T-helper 17 cell (primary cell): ENCODE data around the gene ALDH1A3. TPM values are rescaled to one million over a fixed set of nuclear protein-coding genes. Genes with fewer than 3 reads are reported as not detected.

Experiments
- ATAC-seq: fragments of 150-1000 bp; cut with Tn5 transposase; 2 replicates; pipeline ENCODE4 v1.10.0; 2021; ENCODE audit warnings: mild to moderate bottlenecking, moderate library complexity
- DNase-seq, 3 donors: peaks; one replicate each; pipeline versions ENCODE4 v3.0.0 to v3.0.0-alpha.2; 2020 to 2021
- H3K9me3 ChIP-seq: one replicate; pipeline ENCODE4 v1.7.0; 2013; ENCODE audit warnings: low read length, mild to moderate bottlenecking; ENCODE audit not compliant: control insufficient read depth, poor library complexity, severe bottlenecking
- H3K27ac Mint-ChIP-seq: one replicate; pipeline ENCODE4 v1.8.0; 2022; ENCODE audit warnings: mild to moderate bottlenecking, moderate library complexity, mixed read lengths
- H3K27me3 Mint-ChIP-seq: one replicate; pipeline ENCODE4 v1.8.0; 2022; ENCODE audit warnings: mixed read lengths
- H3K36me3 Mint-ChIP-seq: one replicate; pipeline ENCODE4 v1.8.0; 2022; ENCODE audit warnings: low read depth, mixed read lengths
- H3K4me1 Mint-ChIP-seq: one replicate; pipeline ENCODE4 v1.8.0; 2022; ENCODE audit warnings: mild to moderate bottlenecking, mixed read lengths
- H3K4me3 Mint-ChIP-seq: one replicate; pipeline ENCODE4 v1.8.0; 2022; ENCODE audit warnings: mild to moderate bottlenecking, moderate library complexity, mixed read lengths
- total RNA-seq, 4 donors: library from RNA in 2 of 4; stranded (reverse) in 2 of 4; gene quantifications; one replicate each; pipeline ENCODE4 v1.2.3 and lab custom pipeline; 2022 to 2026

ALDH1A3 gene
- total RNA-seq, 2 donors from 2014 or later, result not detected

DNA sequence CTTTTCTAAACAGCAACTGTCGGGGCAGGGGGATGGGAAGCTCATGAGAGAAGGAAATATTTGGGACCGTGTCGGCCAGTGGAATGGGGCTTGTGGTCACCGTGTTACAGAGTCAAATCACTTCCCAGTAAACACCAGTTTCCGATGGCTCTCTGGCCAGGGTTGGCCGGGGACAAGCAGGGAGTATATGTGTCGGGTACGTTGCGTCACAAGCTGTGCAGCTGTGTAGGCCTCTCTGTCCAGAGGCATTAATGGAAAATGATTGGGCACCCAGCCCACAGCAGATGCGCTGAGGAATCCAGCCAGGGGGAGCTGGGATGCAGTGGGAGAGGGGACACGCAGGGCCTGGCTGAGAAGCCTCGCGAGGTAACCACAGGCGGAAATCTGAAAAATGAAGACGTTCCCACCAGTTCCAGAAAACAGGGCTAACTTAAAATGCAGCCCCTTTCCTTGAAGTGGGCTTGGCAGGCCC, 15.8 kb upstream of the ALDH1A3 start:
- Mint-ChIP-seq H3K4me3 (no peak overlapping the region), H3K27ac (no peak overlapping the region), H3K36me3 (peaks cover 2% of the 10 kb centered on the region), H3K4me1 (no peaks in the 10 kb centered on the region), H3K27me3 (peaks cover 27% of the 10 kb centered on the region)
- no peak for DNase-seq
- no peaks in the 10 kb centered on the region for H3K9me3 ChIP-seq
- no peak for ATAC-seq

DNA sequence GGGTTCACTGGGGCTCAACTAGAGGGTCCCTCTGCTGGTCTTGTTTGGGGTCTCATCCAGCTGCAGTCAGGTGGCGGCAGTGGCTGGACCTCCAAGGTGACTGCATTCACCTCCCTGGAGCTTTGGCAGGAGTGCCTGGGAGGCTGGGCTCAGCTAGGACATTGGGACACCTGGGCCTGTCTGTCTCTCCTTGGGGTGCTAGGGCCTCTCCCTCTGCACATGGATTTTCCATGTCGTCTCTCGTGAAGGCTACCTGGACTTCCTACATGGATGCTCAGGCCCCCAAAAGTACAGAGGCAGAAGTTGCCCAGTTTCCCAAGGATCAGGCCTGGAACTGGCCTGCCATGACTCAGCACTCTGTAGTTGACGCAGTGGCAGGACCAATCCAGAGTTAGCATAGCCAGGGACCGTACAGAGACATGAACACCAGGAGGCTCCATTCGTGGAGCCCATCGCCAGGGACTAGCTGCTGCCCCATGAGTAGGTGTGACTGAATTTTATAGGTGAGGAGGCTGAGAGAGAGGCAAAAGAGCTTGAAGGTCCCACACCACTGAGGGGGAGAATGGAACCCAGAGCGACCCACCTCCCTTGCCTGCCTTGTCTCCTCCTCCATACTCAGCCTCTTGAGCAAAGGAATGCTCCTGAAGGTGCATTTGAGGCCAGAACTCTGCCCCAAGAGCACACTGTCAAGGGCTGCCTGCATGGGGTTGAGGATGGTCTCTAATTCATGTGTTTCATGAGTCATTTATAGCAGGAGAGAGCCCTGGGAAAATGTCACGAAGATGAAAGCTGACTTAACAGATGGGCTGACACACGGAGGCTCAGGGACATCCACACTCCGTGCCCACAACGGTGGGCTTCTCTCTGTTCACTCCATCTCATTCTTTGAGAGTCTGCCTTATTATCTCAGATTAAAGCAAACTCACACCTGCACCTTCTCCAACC, 13.0 kb upstream of the ALDH1A3 start:
- Mint-ChIP-seq H3K27me3 (peaks cover 22% of the 10 kb centered on the region), H3K4me1 (no peaks in the 10 kb centered on the region), H3K36me3 (peaks cover 2% of the 10 kb centered on the region), H3K27ac (no peak overlapping the region), H3K4me3 (no peak overlapping the region)
- no peaks in the 10 kb centered on the region for H3K9me3 ChIP-seq
- ATAC-seq (no peak), DNase-seq (no peak)

DNA sequence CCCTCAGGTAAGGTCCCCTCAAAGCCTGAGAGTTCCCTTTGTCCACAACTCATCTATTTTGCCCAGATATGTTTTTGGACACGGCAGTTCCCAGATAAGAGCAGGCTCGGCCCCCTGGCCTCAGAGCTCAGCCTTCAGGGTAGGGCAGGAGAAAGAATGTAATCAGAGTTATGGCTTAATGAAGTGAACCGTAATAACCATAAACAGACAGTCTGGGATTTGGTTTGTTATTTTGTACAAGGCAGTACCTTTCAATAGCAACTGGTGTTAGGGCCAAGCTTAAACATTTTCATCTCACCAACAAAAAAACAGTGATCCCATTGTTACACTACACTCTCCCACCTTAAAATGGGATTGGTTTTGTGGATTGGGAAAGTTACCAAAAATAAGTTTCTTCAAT, 12.2 kb upstream of the ALDH1A3 start:
- no peak overlapping the region for H3K27ac Mint-ChIP-seq
- H3K4me1 Mint-ChIP-seq, result no peaks in the 10 kb centered on the region
- H3K9me3 ChIP-seq, result no peaks in the 10 kb centered on the region
- peaks cover 22% of the 10 kb centered on the region for H3K27me3 Mint-ChIP-seq
- peaks cover 2% of the 10 kb centered on the region for H3K36me3 Mint-ChIP-seq
- DNase-seq, result no peak
- no peak for ATAC-seq
- no peak overlapping the region for H3K4me3 Mint-ChIP-seq

DNA sequence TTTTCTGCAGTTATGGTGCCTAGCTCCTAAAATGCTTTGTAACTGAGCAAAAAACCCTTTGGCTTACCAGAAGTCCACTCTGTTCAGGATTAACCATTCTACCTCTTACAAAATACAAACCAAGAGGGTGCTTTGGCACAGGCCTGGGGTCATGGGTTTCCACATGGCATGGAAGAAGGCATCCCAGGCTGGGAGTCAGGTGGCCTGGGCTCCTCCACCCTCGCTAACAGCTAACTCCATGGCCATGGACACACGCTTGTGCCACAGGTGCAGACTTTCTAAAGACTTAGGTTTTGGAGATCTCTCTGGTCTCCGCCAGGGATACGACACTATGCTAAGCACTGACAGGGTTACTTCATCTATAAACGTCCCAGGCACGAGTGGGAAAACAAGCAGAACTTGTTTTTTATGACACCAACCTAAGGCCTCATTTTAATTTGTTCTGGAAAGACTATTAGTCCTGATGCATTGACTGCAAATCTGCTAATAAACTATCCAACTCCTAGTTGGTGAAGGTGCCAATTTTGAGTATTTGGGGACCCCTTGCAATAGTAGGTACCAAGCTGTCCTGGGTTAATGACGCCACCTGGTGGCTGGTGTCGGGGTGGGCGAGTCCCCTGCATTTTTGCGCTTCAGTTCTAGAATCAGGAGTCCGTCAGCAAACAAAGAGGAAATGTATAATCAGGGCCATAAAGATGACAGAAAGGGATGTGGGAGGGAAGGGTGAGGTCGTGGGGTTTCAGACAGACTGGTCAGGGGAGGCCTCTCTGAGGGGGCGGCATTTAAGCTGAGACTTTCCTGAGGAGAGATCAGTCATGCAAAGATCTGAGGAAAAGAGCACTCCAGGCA, 10.3 kb upstream of the ALDH1A3 start:
- ATAC-seq, result no peak
- no peak overlapping the region for H3K27ac Mint-ChIP-seq
- no peaks in the 10 kb centered on the region for H3K36me3 Mint-ChIP-seq

DNA sequence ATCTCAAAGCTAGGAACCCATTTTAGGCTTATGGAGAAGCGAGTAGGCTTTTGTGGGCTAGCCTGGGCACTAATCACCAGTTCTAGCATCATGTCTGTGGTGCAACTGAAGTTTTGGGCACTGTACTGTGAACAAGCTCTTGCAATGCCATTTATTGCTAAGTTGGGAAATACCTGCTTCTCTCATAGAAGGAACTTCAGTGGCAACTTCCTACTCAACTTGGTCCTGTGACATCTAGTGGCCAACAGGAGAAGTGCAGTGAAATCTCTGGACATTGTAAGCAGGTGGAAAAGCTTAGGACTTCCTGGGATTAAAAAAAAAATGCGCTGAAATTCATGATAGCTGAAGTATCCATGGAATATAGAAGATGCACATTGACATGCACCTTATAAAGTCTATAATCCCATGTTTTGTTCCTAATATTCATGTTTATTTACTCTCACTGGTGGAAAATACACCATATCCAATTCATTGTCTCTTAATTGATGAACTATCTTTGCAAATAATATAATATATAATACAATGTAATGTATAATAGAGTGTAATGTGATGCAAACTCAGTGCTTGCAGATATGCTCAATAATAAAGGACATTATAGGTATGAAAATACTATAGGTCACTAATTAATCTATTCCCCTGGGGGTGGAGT, 6.5 kb upstream of the ALDH1A3 start:
- peaks cover 29% of the 10 kb centered on the region for H3K27me3 Mint-ChIP-seq
- DNase-seq, result peak in 1 of 3 donors; percentile 29
- H3K4me1 Mint-ChIP-seq, result no peaks in the 10 kb centered on the region
- no peak overlapping the region for H3K4me3 Mint-ChIP-seq
- H3K27ac Mint-ChIP-seq, result no peak overlapping the region
- H3K9me3 ChIP-seq, result no peaks in the 10 kb centered on the region
- no peaks in the 10 kb centered on the region for H3K36me3 Mint-ChIP-seq
- peak; percentile 67 for ATAC-seq

More for the DNA sequence above, 10.3 kb upstream of the ALDH1A3 start:
- H3K9me3 ChIP-seq, result no peaks in the 10 kb centered on the region
- Mint-ChIP-seq H3K27me3 (peaks cover 12% of the 10 kb centered on the region), H3K4me3 (peak overlapping the region; percentile 7), H3K4me1 (no peaks in the 10 kb centered on the region)
- no peak for DNase-seq

DNA sequence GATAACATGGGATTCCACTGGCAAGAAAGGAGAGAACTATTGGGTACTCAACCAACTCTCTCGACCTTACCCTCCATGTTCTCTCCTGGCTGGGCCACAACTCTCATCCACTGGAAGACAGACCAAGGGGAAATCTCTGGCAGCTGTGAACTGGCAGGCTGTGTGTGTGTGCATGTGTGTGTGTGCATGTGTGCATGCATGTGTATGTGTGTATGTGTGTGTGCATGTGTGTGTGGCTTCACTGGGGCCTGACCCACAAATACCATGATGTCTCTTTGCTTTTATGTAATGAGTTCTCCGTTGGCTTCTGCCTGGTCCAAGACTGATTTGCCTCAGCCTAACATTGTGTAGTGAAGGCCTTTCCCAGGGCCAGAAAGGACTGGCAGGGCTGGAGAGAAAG, 4.1 kb upstream of the ALDH1A3 start:
- DNase-seq, result no peak
- Mint-ChIP-seq H3K4me3 (no peak overlapping the region), H3K27ac (no peak overlapping the region), H3K27me3 (peaks cover 38% of the 10 kb centered on the region), H3K36me3 (no peaks in the 10 kb centered on the region), H3K4me1 (peaks cover 2% of the 10 kb centered on the region)
- ATAC-seq, result no peak
- H3K9me3 ChIP-seq, result no peaks in the 10 kb centered on the region

DNA sequence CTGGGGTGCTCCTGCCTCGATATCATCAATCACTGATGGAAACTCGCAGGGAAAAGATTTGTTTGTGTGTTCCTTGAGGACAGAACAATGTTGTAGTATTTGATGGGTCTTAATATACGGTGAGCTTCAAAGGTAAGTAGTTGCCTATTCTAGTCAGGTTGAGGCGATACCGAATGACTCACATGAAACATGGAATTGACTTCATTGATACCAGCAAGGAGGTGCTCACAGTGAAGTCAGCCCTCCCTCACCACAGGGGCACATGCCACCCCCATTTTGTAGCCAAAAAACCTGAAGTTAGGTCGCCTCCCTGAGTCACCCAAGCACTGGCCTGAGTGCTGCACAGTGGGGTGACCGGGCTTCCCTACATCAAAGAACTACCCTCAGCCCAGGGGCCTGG, 3.7 kb upstream of the ALDH1A3 start:
- Mint-ChIP-seq H3K4me1 (peaks cover 4% of the 10 kb centered on the region), H3K27ac (no peak overlapping the region), H3K36me3 (no peaks in the 10 kb centered on the region), H3K4me3 (no peak overlapping the region), H3K27me3 (peaks cover 43% of the 10 kb centered on the region)
- no peak for ATAC-seq
- H3K9me3 ChIP-seq, result no peaks in the 10 kb centered on the region
- no peak for DNase-seq

DNA sequence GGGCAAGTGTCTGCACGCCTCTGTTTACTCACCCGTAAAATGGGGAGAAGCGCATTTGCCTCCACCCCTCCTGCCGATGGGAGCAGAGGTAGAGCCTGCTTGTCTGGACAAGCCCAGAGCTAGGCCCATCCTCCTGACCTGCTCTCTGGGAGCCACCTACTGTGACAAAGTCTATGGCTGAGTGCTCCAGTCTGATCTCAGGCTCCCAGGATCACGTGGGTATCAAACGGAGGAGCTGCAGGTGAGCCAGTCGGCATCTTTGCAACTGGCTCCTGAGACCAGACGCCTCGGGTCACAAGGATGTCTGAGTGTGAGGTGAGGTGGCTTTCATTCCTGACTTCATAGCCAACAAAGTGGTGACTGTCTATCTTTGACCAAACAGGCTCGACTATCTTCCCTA, 2.1 kb upstream of the ALDH1A3 start:
- Mint-ChIP-seq H3K4me1 (peaks cover 4% of the 10 kb centered on the region), H3K27me3 (peaks cover 59% of the 10 kb centered on the region), H3K36me3 (peaks cover 1% of the 10 kb centered on the region), H3K27ac (no peak overlapping the region), H3K4me3 (no peak overlapping the region)
- no peaks in the 10 kb centered on the region for H3K9me3 ChIP-seq
- ATAC-seq, result no peak
- DNase-seq, result no peak

DNA sequence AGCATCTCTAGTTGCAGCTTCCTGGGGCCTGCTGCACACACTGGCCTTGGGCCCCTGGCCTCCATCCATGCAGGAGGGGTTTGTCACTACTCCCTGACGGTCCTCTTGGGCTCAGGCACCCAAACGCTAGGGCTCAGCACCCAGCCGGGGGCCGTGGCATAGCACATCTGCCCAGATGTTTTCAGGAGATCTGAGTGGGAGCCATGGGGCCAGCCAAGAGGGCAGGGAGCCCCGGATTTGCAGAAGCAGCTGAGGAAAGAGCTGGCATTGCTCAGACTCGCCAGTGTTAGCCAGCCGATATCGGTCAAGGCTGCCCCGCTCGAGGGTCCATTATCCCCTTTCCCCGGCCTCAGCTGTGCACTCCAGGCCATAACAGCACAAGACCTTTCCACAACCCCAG, 1.5 kb upstream of the ALDH1A3 start:
- H3K27me3 Mint-ChIP-seq, result peaks cover 65% of the 10 kb centered on the region
- ATAC-seq, result no peak
- no peaks in the 10 kb centered on the region for H3K9me3 ChIP-seq
- peaks cover 4% of the 10 kb centered on the region for H3K4me1 Mint-ChIP-seq
- no peak overlapping the region for H3K27ac Mint-ChIP-seq
- peak overlapping the region; percentile 77 for H3K4me3 Mint-ChIP-seq
- no peak for DNase-seq
- peaks cover 4% of the 10 kb centered on the region for H3K36me3 Mint-ChIP-seq

DNA sequence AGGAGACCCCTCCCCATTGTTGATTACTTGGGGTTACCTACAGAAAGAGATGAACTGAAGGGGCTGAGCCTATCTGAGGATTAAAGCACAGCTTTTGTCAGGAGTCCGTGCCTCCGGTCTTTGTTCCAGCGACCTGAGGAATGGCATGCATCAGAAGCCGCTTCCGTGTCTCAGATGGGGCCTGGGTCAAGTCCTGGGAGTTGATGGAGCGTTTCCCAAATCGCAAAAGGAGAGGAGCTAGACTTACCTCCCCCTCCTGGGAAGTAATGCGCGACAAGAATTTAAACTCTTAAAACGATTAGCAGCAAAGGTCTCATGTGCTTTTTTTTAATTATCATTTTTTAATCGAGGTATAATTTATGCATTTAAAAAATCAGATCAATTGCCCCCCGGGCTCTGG, 983 bp upstream of the ALDH1A3 start:
- ATAC-seq (no peak), DNase-seq (no peak)
- peak overlapping the region; percentile 77 for H3K4me3 Mint-ChIP-seq
- H3K4me1 Mint-ChIP-seq, result peaks cover 4% of the 10 kb centered on the region
- H3K9me3 ChIP-seq, result no peaks in the 10 kb centered on the region
- no peak overlapping the region for H3K27ac Mint-ChIP-seq
- peaks cover 70% of the 10 kb centered on the region for H3K27me3 Mint-ChIP-seq
- H3K36me3 Mint-ChIP-seq, result peaks cover 4% of the 10 kb centered on the region

DNA sequence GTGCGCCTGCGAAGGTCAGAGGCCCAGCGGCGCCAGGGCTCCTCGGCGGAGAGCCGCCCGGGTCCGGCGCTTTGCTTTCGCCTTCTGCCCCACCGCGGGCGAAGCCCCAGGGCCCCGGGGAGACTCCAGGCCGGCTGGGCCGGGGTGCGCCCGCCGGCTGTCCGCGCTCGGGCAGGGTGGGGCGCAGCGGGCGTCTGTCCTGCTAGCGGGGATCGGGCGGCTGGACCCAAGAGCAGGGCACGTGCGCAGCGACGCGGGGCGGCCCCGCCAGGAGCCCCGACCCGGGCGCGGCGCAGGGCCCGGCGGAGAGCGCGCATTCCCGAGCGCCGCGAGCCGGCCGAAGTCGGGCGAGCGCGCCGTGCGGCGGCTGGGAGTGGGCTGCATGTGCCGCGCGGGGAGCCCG, 569 bp upstream of the ALDH1A3 start:
- peak overlapping the region; percentile 77 for H3K4me3 Mint-ChIP-seq
- H3K9me3 ChIP-seq, result no peaks in the 10 kb centered on the region
- H3K27ac Mint-ChIP-seq, result no peak overlapping the region
- peaks cover 4% of the 10 kb centered on the region for H3K4me1 Mint-ChIP-seq
- H3K36me3 Mint-ChIP-seq, result peaks cover 4% of the 10 kb centered on the region
- ATAC-seq (no peak), DNase-seq (no peak)
- peaks cover 74% of the 10 kb centered on the region for H3K27me3 Mint-ChIP-seq

DNA sequence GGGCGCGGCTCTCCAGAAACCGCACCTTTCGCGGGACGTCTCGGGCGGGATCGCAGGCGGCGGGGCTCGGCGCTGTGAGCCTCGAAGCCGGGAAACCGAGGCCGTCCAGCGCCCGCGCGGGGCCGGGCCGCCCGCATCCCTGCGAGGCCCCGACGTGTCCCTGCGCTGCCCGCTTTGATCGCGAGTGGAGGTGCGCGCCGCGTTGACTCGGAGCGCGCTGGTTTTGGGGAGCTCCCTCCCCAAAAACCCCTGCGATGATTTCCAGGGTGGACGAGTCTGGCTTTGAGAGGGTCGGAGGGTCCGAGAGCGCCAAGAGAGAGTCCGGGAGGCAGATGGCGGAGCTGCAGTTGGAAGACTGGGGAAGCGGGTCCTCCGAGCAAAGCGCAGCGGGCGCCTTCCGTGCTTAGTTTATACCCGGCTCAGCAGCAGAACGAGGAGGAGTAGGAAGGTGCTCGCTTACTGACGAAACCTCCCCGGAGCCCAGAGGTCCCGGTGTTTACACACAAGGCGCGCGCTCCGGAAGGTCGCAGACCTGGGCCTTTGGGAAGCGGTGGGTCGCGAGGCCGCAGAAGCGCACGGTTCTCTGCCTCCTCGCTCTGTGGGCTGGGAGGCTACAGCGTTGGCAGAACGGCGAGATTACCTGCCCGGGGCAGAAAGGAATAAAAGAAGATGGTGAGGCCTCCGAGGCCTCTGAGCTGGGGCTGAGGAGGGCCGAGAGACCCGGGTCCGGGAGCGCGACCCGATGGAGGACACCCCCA, 687 bp downstream of the ALDH1A3 start:
- peaks cover 4% of the 10 kb centered on the region for H3K4me1 Mint-ChIP-seq
- DNase-seq (no peak), ATAC-seq (no peak)
- H3K27me3 Mint-ChIP-seq, result peaks cover 85% of the 10 kb centered on the region
- H3K4me3 Mint-ChIP-seq, result peak overlapping the region; percentile 67
- peaks cover 6% of the 10 kb centered on the region for H3K36me3 Mint-ChIP-seq
- H3K27ac Mint-ChIP-seq, result no peak overlapping the region
- H3K9me3 ChIP-seq, result no peaks in the 10 kb centered on the region
